ENCODE data around the gene NEK6.

NEK6 gene

GRCh38 chr9:124345063-124345462 lies 87.3 kb downstream of the NEK6 start:
- ATAC-seq: no peak
- no peak for TF ChIP-seq PPARA (CRISPR knock-in tag; IDR thresholded peaks at IDR 0.05; ENCODE audit: borderline replicate concordance)
- no peak for TF ChIP-seq RARB (CRISPR knock-in tag; IDR thresholded peaks at IDR 0.05)
- no peak for TF ChIP-seq POU6F1 (CRISPR knock-in tag; IDR thresholded peaks at IDR 0.05; ENCODE audit: borderline replicate concordance, low read depth)
- no peak for TF ChIP-seq ZFP30 (CRISPR knock-in tag; IDR thresholded peaks at IDR 0.05)
- no peak for TF ChIP-seq OSR1 (CRISPR knock-in tag; IDR thresholded peaks at IDR 0.05)
- TF ChIP-seq ZNF565 (CRISPR knock-in tag; conservative IDR thresholded peaks at IDR 0.05; ENCODE audit: low read depth): no peak
- no peak for TF ChIP-seq SNAI2 (CRISPR knock-in tag; IDR thresholded peaks at IDR 0.05)
- no peak for TF ChIP-seq PATZ1 (CRISPR knock-in tag; IDR thresholded peaks at IDR 0.05; ENCODE audit: borderline replicate concordance)
- TF ChIP-seq ISL1 (CRISPR knock-in tag; IDR thresholded peaks at IDR 0.05): no peak
- no peak for TF ChIP-seq ZNF70 (CRISPR knock-in tag; IDR thresholded peaks at IDR 0.05)
- TF ChIP-seq TOX (CRISPR knock-in tag; IDR thresholded peaks at IDR 0.05; ENCODE audit: borderline replicate concordance): no peak
- no peak for TF ChIP-seq BACH2 (CRISPR knock-in tag; IDR thresholded peaks at IDR 0.05; ENCODE audit: borderline replicate concordance)
- TF ChIP-seq ZNF8 (CRISPR knock-in tag; IDR thresholded peaks at IDR 0.05): no peak
- TF ChIP-seq ZC3H10 (CRISPR knock-in tag; IDR thresholded peaks at IDR 0.05): no peak
- no peak for TF ChIP-seq TSHZ2 (CRISPR knock-in tag; IDR thresholded peaks at IDR 0.05)
- TF ChIP-seq GLIS3 (CRISPR knock-in tag; IDR thresholded peaks at IDR 0.05): no peak
- TF ChIP-seq CSDC2 (CRISPR knock-in tag; IDR thresholded peaks at IDR 0.05): no peak
- TF ChIP-seq ARNTL (CRISPR knock-in tag; IDR thresholded peaks at IDR 0.05; ENCODE audit: borderline replicate concordance, low read depth): no peak
- TF ChIP-seq ZFP3 (CRISPR knock-in tag; IDR thresholded peaks at IDR 0.05): no peak
- TF ChIP-seq CSRNP3 (CRISPR knock-in tag; IDR thresholded peaks at IDR 0.05): no peak

GRCh38 chr9:124345751-124346281 lies 88.1 kb downstream of the NEK6 start:
- no peak for TF ChIP-seq CREB5 (CRISPR knock-in tag; IDR thresholded peaks at IDR 0.05; ENCODE audit: low read depth)
- TF ChIP-seq ZNF8 (CRISPR knock-in tag; IDR thresholded peaks at IDR 0.05): no peak
- no peak for TF ChIP-seq TCF4 (CRISPR knock-in tag; IDR thresholded peaks at IDR 0.05; ENCODE audit: borderline replicate concordance)
- no peak for TF ChIP-seq OSR1 (CRISPR knock-in tag; IDR thresholded peaks at IDR 0.05)
- no peak for TF ChIP-seq ARNTL (CRISPR knock-in tag; IDR thresholded peaks at IDR 0.05; ENCODE audit: borderline replicate concordance, low read depth)
- no peak for TF ChIP-seq ZFP30 (CRISPR knock-in tag; IDR thresholded peaks at IDR 0.05)
- TF ChIP-seq ZNF70 (CRISPR knock-in tag; IDR thresholded peaks at IDR 0.05): no peak
- no peak for TF ChIP-seq ISL1 (CRISPR knock-in tag; IDR thresholded peaks at IDR 0.05)
- TF ChIP-seq ZC3H10 (CRISPR knock-in tag; IDR thresholded peaks at IDR 0.05): no peak
- no peak for TF ChIP-seq PATZ1 (CRISPR knock-in tag; IDR thresholded peaks at IDR 0.05; ENCODE audit: borderline replicate concordance)
- TF ChIP-seq SNAI2 (CRISPR knock-in tag; IDR thresholded peaks at IDR 0.05): no peak
- TF ChIP-seq RARB (CRISPR knock-in tag; IDR thresholded peaks at IDR 0.05): no peak
- no peak for ATAC-seq

Data from SK-N-SH treated with all-trans-retinoic acid at 6 μM for 48 hours (cell line).